GM10847 (cell line): ENCODE results near the gene LRRK1.

Experiments used
- POLR2A ChIP-seq: IDR thresholded peaks from 2 replicates; pipeline ENCODE4 v1.6.1; 2011; ENCODE audit not compliant: insufficient read length; ENCODE audit errors: extremely low read depth

The LRRK1 gene

DNA sequence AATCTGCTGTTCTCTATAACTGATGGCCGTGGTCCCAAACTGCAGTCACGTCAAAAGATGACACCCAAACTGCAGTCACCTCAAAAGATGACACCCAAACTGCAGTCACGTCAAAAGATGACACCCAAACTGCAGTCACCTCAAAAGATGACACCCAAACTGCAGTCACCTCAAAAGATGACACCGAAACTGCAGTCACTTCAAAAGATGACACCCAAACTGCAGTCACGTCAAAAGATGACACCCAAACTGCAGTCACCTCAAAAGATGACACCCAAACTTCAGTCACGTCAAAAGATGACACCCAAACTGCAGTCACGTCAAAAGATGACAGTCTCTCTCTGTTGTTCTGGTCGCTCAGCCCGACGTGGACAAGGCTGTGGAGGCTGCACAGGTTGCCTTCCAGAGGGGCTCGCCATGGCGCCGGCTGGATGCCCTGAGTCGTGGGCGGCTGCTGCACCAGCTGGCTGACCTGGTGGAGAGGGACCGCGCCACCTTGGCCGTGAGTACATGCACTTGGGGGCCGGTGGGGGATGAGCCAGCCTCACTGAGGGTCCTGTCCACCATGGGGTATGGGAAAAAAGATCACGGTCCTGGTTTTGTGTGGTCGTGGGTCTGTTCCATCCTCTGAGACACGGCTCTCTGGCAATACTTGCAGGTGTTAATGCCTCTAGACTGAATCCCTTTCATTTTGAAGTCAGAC lies 31.8 kb upstream of the LRRK1 start:
- TF ChIP-seq POLR2A, result no peak

DNA sequence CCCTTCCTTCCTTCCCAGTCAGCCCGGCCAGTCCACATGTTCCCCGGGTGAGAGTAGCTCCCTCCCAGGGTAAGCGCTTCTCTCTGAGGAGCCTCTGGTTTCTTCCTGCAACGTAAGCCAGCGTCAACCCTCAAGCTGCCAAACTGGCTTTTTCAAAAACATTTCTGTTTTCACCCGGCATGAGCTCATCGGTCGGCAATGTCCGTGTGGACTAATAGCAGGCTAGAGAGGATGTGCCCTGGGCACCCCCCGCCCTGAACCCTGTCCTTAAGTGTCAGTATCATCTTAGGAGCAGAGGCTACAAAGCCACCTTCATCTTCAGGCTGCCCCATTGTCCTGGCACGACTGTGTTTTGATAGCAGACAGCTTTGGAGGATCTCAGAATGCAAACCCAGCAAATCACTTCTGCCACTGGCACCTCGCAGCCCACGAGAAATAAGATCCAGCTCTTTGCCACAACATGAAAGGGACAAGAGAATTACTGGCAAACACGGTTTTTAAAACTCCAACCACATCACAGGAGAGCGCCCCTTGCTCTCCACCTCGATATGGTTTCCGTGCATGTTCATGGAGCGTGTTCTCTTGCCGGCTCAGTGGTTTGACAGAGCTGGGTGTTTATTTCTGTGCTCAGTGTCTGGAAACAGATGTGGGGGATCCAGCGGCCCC lies 29.6 kb upstream of the LRRK1 start:
- TF ChIP-seq POLR2A, result no peak

- TF ChIP-seq POLR2A, result no peak
These were observed 29.0 kb upstream of the LRRK1 start for GRCh38 chr15:100890051-100890720.

GRCh38 chr15:100890850-100891249 lies 28.3 kb upstream of the LRRK1 start:
- no peak for TF ChIP-seq POLR2A

- no peak for TF ChIP-seq POLR2A
These were observed 27.7 kb upstream of the LRRK1 start for GRCh38 chr15:100891307-100892012.

DNA sequence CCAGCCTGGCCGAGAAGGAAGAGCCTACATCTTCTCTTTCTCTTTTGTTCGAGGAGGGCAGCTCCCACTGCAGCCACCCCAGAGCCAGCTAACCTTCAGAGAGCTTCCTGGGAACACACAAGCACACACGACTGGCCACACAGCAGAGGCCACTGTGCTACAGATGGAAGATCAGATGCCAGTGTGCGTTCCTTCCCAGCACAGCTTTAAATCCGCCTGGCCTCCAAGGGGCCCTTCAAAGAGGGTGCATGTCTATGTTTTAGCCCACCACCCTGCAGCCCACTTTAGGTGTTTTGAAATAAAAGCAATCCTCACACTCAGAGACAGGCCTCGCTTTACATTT lies 27.2 kb upstream of the LRRK1 start:
- TF ChIP-seq POLR2A, result no peak

GRCh38 chr15:100893261-100893963 lies 25.7 kb upstream of the LRRK1 start:
- TF ChIP-seq POLR2A, result no peak

GRCh38 chr15:100893964-100894295 lies 25.2 kb upstream of the LRRK1 start:
- TF ChIP-seq POLR2A, result no peak

GRCh38 chr15:100895721-100896120 lies 23.4 kb upstream of the LRRK1 start:
- TF ChIP-seq POLR2A, result no peak

GRCh38 chr15:100897221-100898151 lies 21.7 kb upstream of the LRRK1 start:
- TF ChIP-seq POLR2A, result no peak

- TF ChIP-seq POLR2A, result no peak
These were observed 21.0 kb upstream of the LRRK1 start for GRCh38 chr15:100898152-100898490.

DNA sequence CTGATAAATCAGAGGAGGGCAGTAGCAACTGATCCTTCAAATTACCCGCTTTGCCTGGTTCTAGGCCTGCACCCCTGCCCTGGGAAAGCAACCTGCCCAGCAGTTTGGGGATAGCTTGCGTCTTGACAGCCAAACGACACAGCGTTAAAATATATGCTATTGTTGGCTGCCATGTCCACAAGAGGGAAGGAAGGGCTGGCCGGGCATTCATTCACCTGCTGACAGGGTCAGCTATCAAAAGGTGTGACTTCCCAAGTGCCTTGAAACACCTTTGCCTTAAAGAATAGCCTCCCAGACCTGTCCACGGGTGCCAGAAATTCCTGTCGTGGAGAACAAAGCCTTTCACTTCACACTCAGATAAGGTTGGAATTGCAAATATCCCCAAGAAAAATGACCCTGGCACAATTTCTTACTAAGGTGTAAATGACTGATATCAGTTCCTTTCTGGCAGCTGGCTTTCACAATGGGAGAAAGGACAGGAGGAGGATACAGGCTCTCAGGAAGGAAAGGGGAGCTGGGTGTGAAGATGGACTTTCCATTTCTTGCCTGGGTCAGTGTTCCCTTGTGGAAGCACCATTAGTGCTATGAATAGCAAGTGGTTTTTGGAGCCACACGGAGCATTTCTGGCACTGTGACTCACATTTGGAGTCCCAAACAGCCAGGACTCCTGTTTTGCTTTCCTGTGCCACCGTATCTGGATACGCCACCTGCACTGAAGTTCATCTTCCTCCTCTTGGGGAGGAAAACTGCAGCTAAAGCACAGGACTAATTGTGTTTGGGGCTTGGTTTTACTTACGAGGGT lies 20.3 kb upstream of the LRRK1 start:
- TF ChIP-seq POLR2A, result no peak

GRCh38 chr15:100899601-100900000 lies 19.6 kb upstream of the LRRK1 start:
- no peak for TF ChIP-seq POLR2A
